Neural progenitor cell (in vitro differentiated cells): Measurements from ENCODE around the gene BRCA1. TPM values are rescaled to one million over a fixed set of nuclear protein-coding genes. Genes with fewer than 3 reads are reported as not detected.

Source experiments
- DNase-seq: peaks from one replicate; pipeline ENCODE4 v3.0.0-alpha.2; 2016; ENCODE audit warnings: low spot score
- H2AFZ ChIP-seq: fragments of 200-600 bp; sonication (generic); replicated peaks from 2 replicates; pipeline ENCODE4 v1.6.1; 2016; ENCODE audit warnings: antibody characterized with exemption
- H3F3A ChIP-seq: fragments of 200-600 bp; sonication (generic); 2 replicates; pipeline ENCODE4 v1.6.1; 2016; ENCODE audit warnings: antibody characterized with exemption, low read depth
- H3K27ac ChIP-seq: fragments of 200-600 bp; sonication (generic); 2 replicates; pipeline ENCODE4 v1.5.1; 2016; ENCODE audit warnings: mild to moderate bottlenecking
- H3K27me3 ChIP-seq: fragments of 200-600 bp; sonication (generic); 2 replicates; pipeline ENCODE4 v1.6.1; 2016; ENCODE audit warnings: mild to moderate bottlenecking, moderate library complexity
- H3K36me3 ChIP-seq: fragments of 200-600 bp; sonication (generic); 2 replicates; pipeline ENCODE4 v1.5.1; 2016
- H3K4me1 ChIP-seq: fragments of 200-600 bp; sonication (generic); 2 replicates; pipeline ENCODE4 v1.6.1; 2016; ENCODE audit warnings: mixed run types
- H3K4me2 ChIP-seq: fragments of 200-600 bp; sonication (generic); 2 replicates; pipeline ENCODE4 v1.6.1; 2016
- H3K4me3 ChIP-seq: fragments of 200-600 bp; sonication (generic); 2 replicates; pipeline ENCODE4 v1.5.1; 2016
- H3K79me2 ChIP-seq: fragments of 200-600 bp; sonication (generic); 2 replicates; pipeline ENCODE4 v1.6.1; 2016; ENCODE audit warnings: low read depth
- H3K9ac ChIP-seq: fragments of 200-600 bp; sonication (generic); 2 replicates; pipeline ENCODE4 v1.6.1; 2016
- H3K9me3 ChIP-seq: fragments of 200-600 bp; sonication (generic); 2 replicates; pipeline ENCODE4 v1.5.1; 2016; ENCODE audit warnings: low read depth
- H4K20me1 ChIP-seq: fragments of 200-600 bp; sonication (generic); 2 replicates; pipeline ENCODE4 v1.6.1; 2016; ENCODE audit warnings: low read depth
- H3K27ac Mint-ChIP-seq: 3 replicates; pipeline ENCODE4 v1.8.0; 2021; ENCODE audit warnings: mixed read lengths
- H3K27me3 Mint-ChIP-seq: 2 replicates; pipeline ENCODE4 v1.8.0; 2022; ENCODE audit warnings: low read depth, mild to moderate bottlenecking, inconsistent platforms, moderate library complexity, mixed read lengths; ENCODE audit not compliant: insufficient read depth
- H3K36me3 Mint-ChIP-seq: 3 replicates; pipeline ENCODE4 v1.8.0; 2021; ENCODE audit warnings: mixed read lengths
- H3K4me1 Mint-ChIP-seq: 3 replicates; pipeline ENCODE4 v1.8.0; 2021; ENCODE audit warnings: mixed read lengths
- H3K4me3 Mint-ChIP-seq: 3 replicates; pipeline ENCODE4 v1.8.0; 2021; ENCODE audit warnings: mild to moderate bottlenecking, moderate library complexity, mixed read lengths
- H3K9me3 Mint-ChIP-seq: 3 replicates; pipeline ENCODE4 v1.8.0; 2020; ENCODE audit warnings: mixed read lengths
- EZH2 ChIP-seq: fragments of 200-600 bp; sonication (generic); IDR thresholded peaks from 2 replicates; pipeline ENCODE4 v1.6.1; 2017; ENCODE audit warnings: antibody characterized with exemption, mild to moderate bottlenecking, moderate library complexity
- EZH2phosphoT487 ChIP-seq: fragments of 200-600 bp; sonication (generic); IDR thresholded peaks from 2 replicates; pipeline ENCODE4 v1.6.1; 2017; ENCODE audit warnings: antibody characterized with exemption
- total RNA-seq: library from RNA; depleted of rRNA; stranded (reverse); fragments of >200 nt; gene quantifications from 2 replicates; pipeline ENCODE4 v1.2.3, GENCODE V29; 2015; ENCODE audit warnings: low replicate concordance
- TF ChIP-seq, protein P1 (sequence below): fragments of 200-600 bp; sonication (generic); IDR thresholded peaks from 2 replicates; pipeline ENCODE4 v1.5.1; 2017; ENCODE audit warnings: antibody characterized with exemption, mild to moderate bottlenecking

Gene BRCA1
- total RNA-seq, 1 donor from 2014 or later, result 77.3 TPM

DNA sequence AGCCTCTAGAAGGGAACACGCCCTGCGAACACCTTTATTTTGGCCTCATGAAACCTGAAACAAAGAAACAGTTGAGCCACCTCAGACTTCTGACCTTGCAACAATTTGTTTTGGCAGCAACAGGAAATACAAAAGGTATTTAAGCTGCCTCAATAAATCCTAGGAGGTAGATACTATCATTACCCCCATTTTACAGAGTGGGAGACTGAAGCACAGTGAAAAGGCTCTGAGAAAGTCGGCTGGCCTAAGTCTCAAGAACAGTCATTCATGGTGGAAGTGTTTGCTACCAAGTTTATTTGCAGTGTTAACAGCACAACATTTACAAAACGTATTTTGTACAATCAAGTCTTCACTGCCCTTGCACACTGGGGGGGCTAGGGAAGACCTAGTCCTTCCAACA lies 81.1 kb downstream of the BRCA1 start:
- Histone ChIP-seq H3K9me3 (no peaks in the 10 kb centered on the region), H3K27me3 (no peaks in the 10 kb centered on the region), H3K9ac (no peak overlapping the region), H3K4me3 (no peak overlapping the region), H3F3A (peaks cover 50% of the 10 kb centered on the region), H3K4me1 (peaks cover 29% of the 10 kb centered on the region), H4K20me1 (no peaks in the 10 kb centered on the region), H3K4me2 (no peak overlapping the region), H3K36me3 (peaks cover 5% of the 10 kb centered on the region), H3K79me2 (no peaks in the 10 kb centered on the region), H3K27ac (no peak overlapping the region), H2AFZ (no peak overlapping the region)
- TF ChIP-seq EZH2phosphoT487, result no peak
- no peak for TF ChIP-seq EZH2
- TF ChIP-seq, protein P1, sequence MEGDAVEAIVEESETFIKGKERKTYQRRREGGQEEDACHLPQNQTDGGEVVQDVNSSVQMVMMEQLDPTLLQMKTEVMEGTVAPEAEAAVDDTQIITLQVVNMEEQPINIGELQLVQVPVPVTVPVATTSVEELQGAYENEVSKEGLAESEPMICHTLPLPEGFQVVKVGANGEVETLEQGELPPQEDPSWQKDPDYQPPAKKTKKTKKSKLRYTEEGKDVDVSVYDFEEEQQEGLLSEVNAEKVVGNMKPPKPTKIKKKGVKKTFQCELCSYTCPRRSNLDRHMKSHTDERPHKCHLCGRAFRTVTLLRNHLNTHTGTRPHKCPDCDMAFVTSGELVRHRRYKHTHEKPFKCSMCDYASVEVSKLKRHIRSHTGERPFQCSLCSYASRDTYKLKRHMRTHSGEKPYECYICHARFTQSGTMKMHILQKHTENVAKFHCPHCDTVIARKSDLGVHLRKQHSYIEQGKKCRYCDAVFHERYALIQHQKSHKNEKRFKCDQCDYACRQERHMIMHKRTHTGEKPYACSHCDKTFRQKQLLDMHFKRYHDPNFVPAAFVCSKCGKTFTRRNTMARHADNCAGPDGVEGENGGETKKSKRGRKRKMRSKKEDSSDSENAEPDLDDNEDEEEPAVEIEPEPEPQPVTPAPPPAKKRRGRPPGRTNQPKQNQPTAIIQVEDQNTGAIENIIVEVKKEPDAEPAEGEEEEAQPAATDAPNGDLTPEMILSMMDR, result no peak
- DNase-seq, result no peak
- Mint-ChIP-seq H3K36me3 (peaks cover 10% of the 10 kb centered on the region), H3K4me1 (peaks cover 24% of the 10 kb centered on the region), H3K4me3 (no peak overlapping the region), H3K27ac (no peak overlapping the region), H3K9me3 (no peaks in the 10 kb centered on the region), H3K27me3 (peaks cover 8% of the 10 kb centered on the region)

DNA sequence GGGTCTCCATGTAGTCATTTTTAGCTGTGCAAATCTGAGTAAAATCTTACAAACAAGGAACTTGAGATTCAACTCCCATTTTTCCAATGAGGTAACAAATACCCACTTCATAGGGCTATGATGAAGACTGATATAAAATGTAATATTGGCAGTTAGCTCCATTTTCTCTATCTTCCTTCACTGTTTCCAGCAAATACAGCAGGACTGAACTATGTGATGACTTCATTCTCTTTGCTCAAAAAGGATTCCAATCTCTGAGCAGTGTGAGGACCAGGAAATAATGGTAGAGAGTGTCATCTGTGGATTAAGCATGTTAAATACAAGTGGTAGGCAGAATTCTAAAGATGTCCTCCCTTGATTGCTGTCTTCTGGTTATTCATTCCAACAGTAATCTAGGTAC lies 81.9 kb downstream of the BRCA1 start:
- Mint-ChIP-seq H3K9me3 (no peaks in the 10 kb centered on the region), H3K4me3 (no peak overlapping the region), H3K27ac (no peak overlapping the region), H3K36me3 (peaks cover 10% of the 10 kb centered on the region), H3K4me1 (peaks cover 25% of the 10 kb centered on the region), H3K27me3 (peaks cover 9% of the 10 kb centered on the region)
- no peak overlapping the region for H3K27ac ChIP-seq
- H2AFZ ChIP-seq, result no peak overlapping the region
- no peaks in the 10 kb centered on the region for H3K27me3 ChIP-seq
- no peaks in the 10 kb centered on the region for H3K9me3 ChIP-seq
- H3K4me2 ChIP-seq, result no peak overlapping the region
- H3K4me3 ChIP-seq, result no peak overlapping the region
- no peaks in the 10 kb centered on the region for H3K79me2 ChIP-seq
- TF ChIP-seq, protein P1, result no peak
- TF ChIP-seq EZH2phosphoT487 (no peak), EZH2 (no peak)
- peaks cover 5% of the 10 kb centered on the region for H3K36me3 ChIP-seq
- DNase-seq, result no peak
- no peaks in the 10 kb centered on the region for H4K20me1 ChIP-seq
- no peak overlapping the region for H3K9ac ChIP-seq
- peaks cover 50% of the 10 kb centered on the region for H3F3A ChIP-seq
- peaks cover 29% of the 10 kb centered on the region for H3K4me1 ChIP-seq

- Histone ChIP-seq H3K4me2 (peak overlapping the region; percentile 46), H3K9ac (no peak overlapping the region), H3K79me2 (no peaks in the 10 kb centered on the region), H3K36me3 (peaks cover 4% of the 10 kb centered on the region), H3K27me3 (no peaks in the 10 kb centered on the region), H4K20me1 (no peaks in the 10 kb centered on the region), H3K4me3 (no peak overlapping the region), H3K9me3 (no peaks in the 10 kb centered on the region), H2AFZ (no peak overlapping the region), H3K27ac (peak overlapping the region; percentile 71), H3K4me1 (peaks cover 37% of the 10 kb centered on the region), H3F3A (peaks cover 62% of the 10 kb centered on the region)
- H3K27me3 Mint-ChIP-seq, result peaks cover 5% of the 10 kb centered on the region
- H3K27ac Mint-ChIP-seq, result peak overlapping the region; percentile 75
- no peaks in the 10 kb centered on the region for H3K9me3 Mint-ChIP-seq
- H3K36me3 Mint-ChIP-seq, result peaks cover 7% of the 10 kb centered on the region
- no peak overlapping the region for H3K4me3 Mint-ChIP-seq
- TF ChIP-seq EZH2phosphoT487 (no peak), EZH2 (no peak)
- TF ChIP-seq, protein P1, result no peak
- H3K4me1 Mint-ChIP-seq, result peaks cover 34% of the 10 kb centered on the region
- DNase-seq, result peak; percentile 34
These were observed 83.0 kb downstream of the BRCA1 start for GRCh38 chr17:43042025-43042628.
